Colonic mucosa (tissue), 4 donors: ENCODE measurements around the gene CYP21A2. TPM values are rescaled to one million over a fixed set of nuclear protein-coding genes. Genes with fewer than 3 reads are reported as not detected.

ENCODE experiments used
- DNase-seq: peaks from one replicate; pipeline ENCODE4 v3.0.0-alpha.2; 2020
- H3K27ac ChIP-seq: fragments of 200-600 bp; one replicate; pipeline ENCODE4 v1.8.0; 2021
- H3K27me3 ChIP-seq: fragments of 200-600 bp; one replicate; pipeline ENCODE4 v1.8.0; 2021
- H3K36me3 ChIP-seq: fragments of 200-600 bp; one replicate; pipeline ENCODE4 v1.8.0; 2021
- H3K4me1 ChIP-seq: fragments of 200-600 bp; one replicate; pipeline ENCODE4 v1.8.0; 2021; ENCODE audit warnings: mild to moderate bottlenecking
- H3K4me3 ChIP-seq: fragments of 200-600 bp; one replicate; pipeline ENCODE4 v1.8.0; 2021
- H3K9ac ChIP-seq, 2 donors: one replicate each; pipeline ENCODE4 v1.7.0; 2013; ENCODE audit warnings: control low read depth in 2 of 2, low read depth in 2 of 2, low read length in 2 of 2
- H3K9me3 ChIP-seq: fragments of 200-600 bp; one replicate; pipeline ENCODE4 v1.8.0; 2021
- intact Hi-C: fragments of 100-400 bp; cut with DNase I; formaldehyde crosslinking; loops from one replicate; pipeline ENCODE4 v1.14.1; 2022
- total RNA-seq, 2 donors: library from RNA; stranded (reverse); fragmentation: NEBNext Ultra II Directional in 1 of 2; extraction: Animal tissue kit (Norgen Biotek cat#: 25700) in 1 of 2; gene quantifications; one replicate each; pipeline ENCODE4 v1.2.1, GENCODE V29; 2021
- TF ChIP-seq, protein P1 (sequence below): fragments of 200-600 bp; IDR thresholded peaks from one replicate; pipeline ENCODE4 v1.8.0; 2022; ENCODE audit warnings: antibody characterized with exemption, mild to moderate bottlenecking
- donor health status: healthy.
- donor health status: DM: no; HTN: no; CAD: no.
- donor health status: DM: no; HTN: no; CAD: no.

The CYP21A2 gene
- total RNA-seq, 2 donors from 2014 or later = 3.3 TPM; not detected in 1

DNA sequence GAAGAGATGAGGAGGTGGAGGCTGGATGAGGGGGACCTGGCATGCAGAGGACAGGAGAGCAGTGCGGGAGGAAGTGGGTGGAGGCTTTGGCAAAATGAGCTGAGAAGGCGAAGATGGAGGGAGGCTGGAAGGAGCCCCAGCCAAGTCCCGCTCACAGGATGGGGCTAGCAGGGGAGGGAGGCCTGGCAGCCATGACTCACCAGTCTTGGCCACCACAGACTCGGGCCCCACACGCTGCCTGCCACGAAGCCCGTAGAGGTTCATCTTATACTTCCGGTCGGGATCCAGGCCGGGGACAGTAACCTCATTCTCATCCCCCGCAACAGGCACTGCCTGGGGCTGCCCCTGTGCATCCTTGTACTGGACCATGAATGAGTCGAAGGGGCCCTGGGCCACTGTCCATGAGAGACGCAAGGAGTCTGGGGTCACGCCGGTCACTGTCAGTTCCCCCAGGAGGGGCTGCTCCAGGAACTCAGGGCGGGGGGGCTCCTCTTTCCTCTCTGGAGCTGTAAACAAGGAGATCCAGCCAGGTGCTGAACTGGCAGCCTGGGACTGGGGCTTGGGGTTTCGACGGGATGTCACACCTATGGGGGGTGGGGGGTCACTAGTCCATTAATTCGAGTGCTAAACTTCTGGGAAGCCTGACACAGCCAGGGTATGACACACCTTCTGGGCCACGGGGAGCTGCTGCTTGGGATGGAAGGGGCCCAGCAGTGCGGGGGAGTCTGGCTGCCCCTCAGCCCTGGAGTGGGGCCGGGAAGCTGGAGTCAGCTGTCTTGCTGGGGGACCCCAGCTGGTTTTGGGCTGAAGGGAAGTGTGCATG, 43.2 kb downstream of the CYP21A2 start:
- no peak for DNase-seq
- no peaks in the 10 kb centered on the region for H3K4me1 ChIP-seq
- TF ChIP-seq, protein P1, sequence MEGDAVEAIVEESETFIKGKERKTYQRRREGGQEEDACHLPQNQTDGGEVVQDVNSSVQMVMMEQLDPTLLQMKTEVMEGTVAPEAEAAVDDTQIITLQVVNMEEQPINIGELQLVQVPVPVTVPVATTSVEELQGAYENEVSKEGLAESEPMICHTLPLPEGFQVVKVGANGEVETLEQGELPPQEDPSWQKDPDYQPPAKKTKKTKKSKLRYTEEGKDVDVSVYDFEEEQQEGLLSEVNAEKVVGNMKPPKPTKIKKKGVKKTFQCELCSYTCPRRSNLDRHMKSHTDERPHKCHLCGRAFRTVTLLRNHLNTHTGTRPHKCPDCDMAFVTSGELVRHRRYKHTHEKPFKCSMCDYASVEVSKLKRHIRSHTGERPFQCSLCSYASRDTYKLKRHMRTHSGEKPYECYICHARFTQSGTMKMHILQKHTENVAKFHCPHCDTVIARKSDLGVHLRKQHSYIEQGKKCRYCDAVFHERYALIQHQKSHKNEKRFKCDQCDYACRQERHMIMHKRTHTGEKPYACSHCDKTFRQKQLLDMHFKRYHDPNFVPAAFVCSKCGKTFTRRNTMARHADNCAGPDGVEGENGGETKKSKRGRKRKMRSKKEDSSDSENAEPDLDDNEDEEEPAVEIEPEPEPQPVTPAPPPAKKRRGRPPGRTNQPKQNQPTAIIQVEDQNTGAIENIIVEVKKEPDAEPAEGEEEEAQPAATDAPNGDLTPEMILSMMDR = no peak
- no peak overlapping the region for H3K27ac ChIP-seq
- no peaks in the 10 kb centered on the region for H3K36me3 ChIP-seq
- intact Hi-C loops = no loop called here
- H3K27me3 ChIP-seq = no peaks in the 10 kb centered on the region
- no peak overlapping the region for H3K9ac ChIP-seq
- no peak overlapping the region for H3K4me3 ChIP-seq
- no peaks in the 10 kb centered on the region for H3K9me3 ChIP-seq

DNA sequence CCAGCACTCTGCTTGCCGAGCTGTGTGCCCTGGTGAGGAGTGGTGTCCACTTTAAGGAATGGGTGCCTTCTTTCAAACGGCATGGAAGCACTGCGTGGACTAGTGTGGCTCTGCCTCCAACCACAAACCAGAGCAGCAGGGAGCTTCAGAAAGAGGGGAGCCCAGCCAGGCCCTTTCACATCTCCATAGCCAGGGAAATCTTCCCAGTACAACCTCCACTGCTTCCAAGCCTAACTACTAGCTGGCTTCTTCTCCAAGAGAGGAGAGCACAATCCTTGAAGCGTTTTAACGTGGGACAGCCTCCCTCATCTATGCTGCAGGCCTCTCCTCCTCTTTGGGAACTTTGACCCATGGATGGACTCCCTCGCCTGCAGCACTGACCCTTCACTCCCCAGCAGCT, 44.3 kb downstream of the CYP21A2 start:
- DNase-seq = no peak
- Histone ChIP-seq H3K4me1 (peaks cover 5% of the 10 kb centered on the region), H3K9ac (no peak overlapping the region), H3K27ac (no peak overlapping the region), H3K27me3 (no peaks in the 10 kb centered on the region), H3K4me3 (no peak overlapping the region), H3K9me3 (no peaks in the 10 kb centered on the region), H3K36me3 (no peaks in the 10 kb centered on the region)
- TF ChIP-seq, protein P1 = no peak
- intact Hi-C loops = no loop called here

DNA sequence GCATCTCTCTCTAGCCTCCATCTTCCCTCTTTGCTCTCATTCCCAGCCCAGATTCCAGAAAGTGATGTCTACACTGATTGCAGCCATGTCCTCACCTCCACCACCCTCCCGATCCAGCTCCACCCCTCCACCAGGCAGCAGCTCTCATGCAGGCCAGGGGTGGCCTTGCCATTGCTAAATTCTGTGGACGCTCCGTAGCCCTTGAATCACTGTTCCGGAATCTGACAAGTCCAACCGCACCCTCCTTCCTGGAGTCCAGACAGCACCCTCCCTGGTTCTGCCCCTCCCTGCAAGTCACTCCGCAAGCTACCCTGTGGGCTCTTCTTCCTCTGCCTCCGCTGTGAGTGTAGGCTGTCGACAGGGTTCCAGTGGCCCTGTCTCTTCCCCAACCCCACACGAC, 44.7 kb downstream of the CYP21A2 start:
- TF ChIP-seq, protein P1 = no peak

DNA sequence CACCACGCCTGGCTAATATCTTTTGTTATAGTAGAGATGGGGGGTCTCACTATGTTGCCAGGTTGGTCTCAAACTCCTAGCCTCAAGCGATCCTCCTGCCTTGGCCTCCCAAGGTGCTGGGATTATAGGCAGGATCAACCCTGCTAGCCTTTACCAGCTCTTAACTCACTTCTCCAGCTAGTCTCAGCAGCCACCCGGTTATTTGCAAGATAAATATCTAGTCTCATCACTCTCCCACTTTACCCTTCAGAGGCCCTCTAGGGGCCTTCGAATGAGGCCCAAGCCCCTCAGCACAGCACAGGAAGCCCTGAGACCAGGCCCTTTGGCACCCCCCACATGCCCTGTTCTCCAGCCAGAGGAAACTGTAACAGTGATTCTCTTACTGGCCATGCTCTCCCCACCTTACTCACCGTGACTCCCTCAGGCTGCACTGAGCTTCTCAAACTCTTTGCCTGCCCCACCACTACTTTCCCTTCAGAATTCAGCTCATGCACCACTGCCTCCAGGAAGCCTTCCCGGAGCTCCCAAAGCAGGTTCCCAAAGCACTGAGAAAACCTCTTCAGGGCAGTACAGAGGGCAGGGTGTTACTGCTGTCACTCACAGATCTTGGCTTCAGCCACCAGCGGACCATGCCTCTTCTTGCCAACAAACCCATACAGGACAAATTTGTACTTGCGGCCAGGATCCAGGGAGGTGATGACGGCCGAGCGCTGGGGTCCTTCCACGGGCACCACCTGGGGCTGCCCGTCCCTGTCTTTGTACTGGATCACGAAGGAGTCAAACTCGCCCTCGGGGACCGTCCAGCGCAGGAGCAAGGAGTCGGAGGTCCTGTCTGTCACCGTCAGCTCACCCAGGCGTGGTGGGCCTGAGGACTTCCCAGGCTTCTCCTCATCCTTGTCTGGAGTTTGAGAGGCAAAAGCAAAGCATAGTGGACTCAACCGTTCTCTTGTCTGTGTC, 45.9 kb downstream of the CYP21A2 start:
- intact Hi-C loops = no loop called here
- no peaks in the 10 kb centered on the region for H3K9me3 ChIP-seq
- H3K4me1 ChIP-seq = peaks cover 5% of the 10 kb centered on the region
- no peak for DNase-seq
- TF ChIP-seq, protein P1 = no peak
- no peak overlapping the region for H3K27ac ChIP-seq
- no peaks in the 10 kb centered on the region for H3K36me3 ChIP-seq
- no peaks in the 10 kb centered on the region for H3K27me3 ChIP-seq
- H3K4me3 ChIP-seq = no peak overlapping the region
- no peak overlapping the region for H3K9ac ChIP-seq

More for the DNA sequence above, 44.7 kb downstream of the CYP21A2 start:
- H3K4me1 ChIP-seq = peaks cover 5% of the 10 kb centered on the region
- H3K27ac ChIP-seq = no peak overlapping the region
- H3K4me3 ChIP-seq = no peak overlapping the region
- no peaks in the 10 kb centered on the region for H3K27me3 ChIP-seq
- no peaks in the 10 kb centered on the region for H3K36me3 ChIP-seq
- no peak overlapping the region for H3K9ac ChIP-seq
- intact Hi-C loops = no loop called here
- H3K9me3 ChIP-seq = no peaks in the 10 kb centered on the region
- DNase-seq = no peak

DNA sequence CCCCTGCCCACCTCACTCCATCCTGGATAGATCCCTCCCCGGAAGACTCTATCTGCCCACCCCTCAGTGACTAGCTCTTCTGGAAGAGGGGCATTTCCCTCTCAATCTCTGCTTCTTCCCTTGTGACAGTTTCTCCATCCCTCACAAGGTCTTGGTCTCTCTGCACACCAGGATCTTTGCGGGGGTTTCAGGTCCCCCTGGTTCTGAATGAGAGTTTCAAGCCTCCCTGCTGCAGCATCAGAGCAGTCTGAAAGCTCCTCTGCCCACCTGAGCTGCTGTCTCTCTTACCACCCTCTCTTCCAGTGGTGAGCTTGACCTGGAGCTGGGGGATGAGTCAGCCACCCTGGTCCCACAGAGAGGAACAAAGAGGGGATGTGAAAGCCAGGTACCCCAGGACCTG, 46.6 kb downstream of the CYP21A2 start:
- H3K4me1 ChIP-seq = peaks cover 5% of the 10 kb centered on the region
- H3K27me3 ChIP-seq = no peaks in the 10 kb centered on the region
- TF ChIP-seq, protein P1 = no peak
- no peak overlapping the region for H3K27ac ChIP-seq
- no peak overlapping the region for H3K4me3 ChIP-seq
- intact Hi-C loops = no loop called here
- H3K36me3 ChIP-seq = no peaks in the 10 kb centered on the region
- H3K9me3 ChIP-seq = no peaks in the 10 kb centered on the region
- H3K9ac ChIP-seq = no peak overlapping the region
- DNase-seq = no peak
